Activated T-helper 17 cell treated with anti-CD3 and anti-CD28 coated beads, Interleukin-2, amount 50 U/mL, for 72 hours (primary cell): ENCODE measurements around the gene PLVAP. TPM values are rescaled to one million over a fixed set of nuclear protein-coding genes. Genes with fewer than 3 reads are reported as not detected.
"Not testable (repeated sequence)": the region's sequence is repeated elsewhere in the genome, so short reads cannot be mapped to it uniquely, and the experiment has no call there.

Experiments
- ATAC-seq: fragments of 150-1000 bp; cut with Tn5 transposase; replicated peaks from 2 replicates; pipeline ENCODE4 v1.10.0; 2021; ENCODE audit warnings: mild to moderate bottlenecking, moderate library complexity
- H3K27ac Mint-ChIP-seq: one replicate; pipeline ENCODE4 v1.8.0; 2022; ENCODE audit warnings: mixed read lengths
- H3K27me3 Mint-ChIP-seq: one replicate; pipeline ENCODE4 v1.8.0; 2022; ENCODE audit warnings: mixed read lengths
- H3K36me3 Mint-ChIP-seq: one replicate; pipeline ENCODE4 v1.8.0; 2022; ENCODE audit warnings: low read depth, mild to moderate bottlenecking, mixed read lengths
- H3K4me1 Mint-ChIP-seq: one replicate; pipeline ENCODE4 v1.8.0; 2022; ENCODE audit warnings: mixed read lengths
- H3K4me3 Mint-ChIP-seq: one replicate; pipeline ENCODE4 v1.8.0; 2022; ENCODE audit warnings: mild to moderate bottlenecking, mixed read lengths
- H3K9me3 Mint-ChIP-seq: one replicate; pipeline ENCODE4 v1.8.0; 2022; ENCODE audit warnings: mixed read lengths
- total RNA-seq, 2 donors: library from RNA; stranded (reverse); gene quantifications; one replicate each; pipeline ENCODE4 v1.2.3, GENCODE V29; 2022

The PLVAP gene
- total RNA-seq, 2 donors from 2014 or later, result 0.53 TPM; not detected in 1

GRCh38 chr19:17389957-17390664 is 13.0 kb upstream of the PLVAP start:
- no peak for ATAC-seq

GRCh38 chr19:17389288-17389687 is 12.1 kb upstream of the PLVAP start:
- no peak for ATAC-seq
- Mint-ChIP-seq H3K27me3 (no peaks in the 10 kb centered on the region), H3K9me3 (no peaks in the 10 kb centered on the region), H3K36me3 (no peaks in the 10 kb centered on the region), H3K4me3 (no peak overlapping the region), H3K27ac (no peak overlapping the region), H3K4me1 (peaks cover 4% of the 10 kb centered on the region)

More at GRCh38 chr19:17389957-17390664, 13.0 kb upstream of the PLVAP start:
- Mint-ChIP-seq H3K9me3 (no peaks in the 10 kb centered on the region), H3K27ac (no peak overlapping the region), H3K36me3 (peaks cover 4% of the 10 kb centered on the region), H3K27me3 (no peaks in the 10 kb centered on the region), H3K4me3 (peak overlapping the region; percentile 88), H3K4me1 (peaks cover 7% of the 10 kb centered on the region)

- Mint-ChIP-seq H3K27me3 (no peaks in the 10 kb centered on the region), H3K27ac (no peak overlapping the region), H3K4me3 (no peak overlapping the region), H3K4me1 (peaks cover 4% of the 10 kb centered on the region), H3K36me3 (no peaks in the 10 kb centered on the region), H3K9me3 (no peaks in the 10 kb centered on the region)
- ATAC-seq, result peak; percentile 43
These were observed 8.9 kb upstream of the PLVAP start for GRCh38 chr19:17385878-17386611.

GRCh38 chr19:17380426-17381138 is 3.4 kb upstream of the PLVAP start:
- Mint-ChIP-seq H3K36me3 (no peaks in the 10 kb centered on the region), H3K4me1 (no peaks in the 10 kb centered on the region), H3K27me3 (peaks cover 4% of the 10 kb centered on the region), H3K27ac (no peak overlapping the region), H3K4me3 (no peak overlapping the region), H3K9me3 (no peaks in the 10 kb centered on the region)
- no peak for ATAC-seq

DNA sequence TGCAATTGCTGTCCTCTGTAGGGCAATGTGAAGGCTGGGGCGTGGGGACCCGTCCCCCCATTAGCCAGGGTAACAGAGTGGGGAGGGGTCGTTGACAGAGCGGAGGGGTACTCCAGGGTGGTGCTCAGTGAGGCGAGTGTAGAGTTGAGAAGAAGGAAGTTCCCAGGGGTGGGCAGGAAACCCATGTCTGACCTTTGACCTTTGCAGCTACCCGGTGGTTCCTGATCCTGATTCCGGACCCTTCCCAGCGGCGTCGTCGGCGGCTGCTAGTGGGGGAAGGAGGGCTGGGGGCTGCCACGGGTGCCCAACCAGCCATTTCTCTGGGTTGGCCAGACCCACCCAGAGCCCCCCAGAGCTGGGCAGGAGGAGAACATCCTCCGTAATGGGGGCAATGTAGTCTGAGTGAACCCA is 2.1 kb upstream of the PLVAP start:
- no peaks in the 10 kb centered on the region for H3K36me3 Mint-ChIP-seq
- H3K4me1 Mint-ChIP-seq, result no peaks in the 10 kb centered on the region
- no peak for ATAC-seq
- no peak overlapping the region for H3K27ac Mint-ChIP-seq
- H3K27me3 Mint-ChIP-seq, result peaks cover 4% of the 10 kb centered on the region
- H3K9me3 Mint-ChIP-seq, result no peaks in the 10 kb centered on the region
- H3K4me3 Mint-ChIP-seq, result no peak overlapping the region

DNA sequence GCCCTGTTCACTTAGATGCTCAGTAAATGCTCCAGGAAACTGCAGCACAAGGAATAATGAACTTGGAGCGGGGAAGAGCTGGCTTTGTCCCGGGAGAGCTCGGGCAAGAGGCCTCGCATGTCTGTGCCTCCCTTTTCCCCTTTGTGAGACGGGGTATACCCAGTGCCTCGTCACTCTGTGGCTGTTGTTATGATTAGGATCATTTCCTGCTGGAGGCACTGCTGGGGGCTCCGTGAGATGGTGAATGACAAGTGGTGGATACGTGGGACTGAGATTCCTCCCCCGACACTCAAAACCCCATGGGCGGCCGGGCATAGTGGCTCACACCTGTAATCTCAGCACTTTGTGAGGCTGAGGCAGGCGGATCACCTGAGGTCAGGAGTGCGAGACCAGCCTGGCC is 1.1 kb upstream of the PLVAP start:
- no peak for ATAC-seq
- Mint-ChIP-seq H3K36me3 (no peaks in the 10 kb centered on the region), H3K9me3 (no peaks in the 10 kb centered on the region), H3K4me3 (no peak overlapping the region), H3K27me3 (peaks cover 4% of the 10 kb centered on the region), H3K27ac (no peak overlapping the region), H3K4me1 (no peaks in the 10 kb centered on the region)

DNA sequence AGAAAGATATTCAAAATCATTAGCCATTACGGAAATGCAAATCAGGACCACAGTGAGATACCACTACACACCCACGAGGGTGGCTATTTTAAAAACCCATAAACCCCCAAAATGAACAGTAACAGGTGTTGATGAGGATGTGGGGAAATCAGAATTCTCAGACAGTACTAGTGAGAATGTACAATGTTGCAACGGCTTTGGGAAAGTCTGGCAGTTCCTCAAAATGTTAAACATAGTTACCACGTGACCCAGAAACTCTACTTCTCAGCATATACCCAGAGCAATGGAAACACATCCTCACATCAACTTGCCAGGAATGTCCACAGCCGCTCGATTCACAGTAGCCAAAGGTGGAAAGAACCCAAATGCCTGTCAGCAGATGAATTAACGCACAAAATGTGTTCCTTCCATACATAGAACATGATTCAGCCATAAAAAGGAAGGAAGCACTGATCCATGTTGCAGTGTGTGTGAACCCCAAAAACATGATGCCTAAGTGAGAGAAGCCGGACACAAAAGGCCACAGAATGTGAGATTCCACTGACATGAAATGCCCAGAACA is 7.0 kb downstream of the PLVAP start:
- peaks cover 8% of the 10 kb centered on the region for H3K27me3 Mint-ChIP-seq
- H3K36me3 Mint-ChIP-seq, result no peaks in the 10 kb centered on the region
- H3K4me1 Mint-ChIP-seq, result no peaks in the 10 kb centered on the region
- H3K9me3 Mint-ChIP-seq, result no peaks in the 10 kb centered on the region
- no peak overlapping the region for H3K4me3 Mint-ChIP-seq
- H3K27ac Mint-ChIP-seq, result no peak overlapping the region
- ATAC-seq, result no peak

DNA sequence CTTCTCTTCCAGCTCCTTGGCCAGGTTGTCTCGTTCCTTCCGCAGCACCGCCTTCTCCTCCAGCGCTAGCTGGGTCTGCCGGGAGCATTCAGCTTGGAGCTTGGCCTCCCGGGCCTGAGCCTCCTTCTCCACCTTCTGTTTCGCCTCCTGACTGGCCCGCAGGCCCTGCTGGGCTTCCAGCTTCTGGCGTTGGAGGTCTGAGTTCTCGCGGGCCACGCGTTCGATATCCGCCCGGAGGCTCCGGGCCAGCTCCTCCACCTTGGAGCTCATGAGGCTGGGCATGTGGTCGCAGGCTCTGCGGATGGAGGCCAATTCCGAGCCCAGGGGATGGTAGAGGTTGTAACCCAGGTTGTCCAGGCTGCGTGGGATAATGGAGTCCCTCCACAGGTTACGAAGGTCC is 11.8 kb downstream of the PLVAP start:
- Mint-ChIP-seq H3K36me3 (no peaks in the 10 kb centered on the region), H3K4me1 (no peaks in the 10 kb centered on the region), H3K4me3 (no peak overlapping the region)

DNA sequence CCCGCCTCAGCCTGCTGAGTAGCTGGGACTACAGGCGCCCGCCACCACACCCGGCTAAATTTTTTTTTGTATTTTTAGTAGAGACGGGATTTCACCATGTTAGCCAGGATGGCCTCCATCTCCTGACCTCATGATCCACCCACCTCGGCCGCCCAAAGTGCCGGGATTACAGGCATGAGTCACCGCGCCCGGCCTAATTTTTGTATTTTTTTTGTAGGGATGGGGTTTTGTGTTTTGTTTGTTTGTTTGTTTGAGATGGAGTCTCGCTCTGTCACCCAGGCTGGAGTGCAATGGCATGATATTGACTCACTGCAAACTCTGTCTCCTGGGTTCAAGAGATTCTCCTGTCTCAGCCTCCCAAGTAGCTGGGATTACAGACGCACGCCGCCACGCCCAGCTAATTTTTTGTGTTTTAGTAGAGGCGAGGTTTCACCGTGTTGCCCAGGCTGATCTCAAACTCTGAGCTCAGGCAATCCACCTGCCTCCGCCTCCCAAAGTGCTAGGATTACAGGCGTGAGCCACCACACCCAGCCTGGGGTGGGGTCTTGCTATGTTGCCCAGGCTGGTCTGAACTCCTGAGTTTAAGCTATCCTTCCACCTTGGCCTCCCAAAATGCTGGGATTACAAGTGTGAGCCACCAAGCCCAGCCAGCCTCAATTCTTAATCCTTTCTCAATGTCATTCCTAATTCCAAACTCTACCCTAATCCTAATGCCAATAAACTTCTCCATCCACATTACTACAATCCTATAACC is 13.1 kb downstream of the PLVAP start:
- not testable (repeated sequence) for H3K4me1 Mint-ChIP-seq, H3K36me3 Mint-ChIP-seq, H3K4me3 Mint-ChIP-seq, H3K9me3 Mint-ChIP-seq, H3K27ac Mint-ChIP-seq, ATAC-seq, H3K27me3 Mint-ChIP-seq

More for the DNA sequence above, 11.8 kb downstream of the PLVAP start:
- Mint-ChIP-seq H3K27me3 (peaks cover 7% of the 10 kb centered on the region), H3K27ac (no peak overlapping the region), H3K9me3 (no peaks in the 10 kb centered on the region)
- ATAC-seq, result no peak

DNA sequence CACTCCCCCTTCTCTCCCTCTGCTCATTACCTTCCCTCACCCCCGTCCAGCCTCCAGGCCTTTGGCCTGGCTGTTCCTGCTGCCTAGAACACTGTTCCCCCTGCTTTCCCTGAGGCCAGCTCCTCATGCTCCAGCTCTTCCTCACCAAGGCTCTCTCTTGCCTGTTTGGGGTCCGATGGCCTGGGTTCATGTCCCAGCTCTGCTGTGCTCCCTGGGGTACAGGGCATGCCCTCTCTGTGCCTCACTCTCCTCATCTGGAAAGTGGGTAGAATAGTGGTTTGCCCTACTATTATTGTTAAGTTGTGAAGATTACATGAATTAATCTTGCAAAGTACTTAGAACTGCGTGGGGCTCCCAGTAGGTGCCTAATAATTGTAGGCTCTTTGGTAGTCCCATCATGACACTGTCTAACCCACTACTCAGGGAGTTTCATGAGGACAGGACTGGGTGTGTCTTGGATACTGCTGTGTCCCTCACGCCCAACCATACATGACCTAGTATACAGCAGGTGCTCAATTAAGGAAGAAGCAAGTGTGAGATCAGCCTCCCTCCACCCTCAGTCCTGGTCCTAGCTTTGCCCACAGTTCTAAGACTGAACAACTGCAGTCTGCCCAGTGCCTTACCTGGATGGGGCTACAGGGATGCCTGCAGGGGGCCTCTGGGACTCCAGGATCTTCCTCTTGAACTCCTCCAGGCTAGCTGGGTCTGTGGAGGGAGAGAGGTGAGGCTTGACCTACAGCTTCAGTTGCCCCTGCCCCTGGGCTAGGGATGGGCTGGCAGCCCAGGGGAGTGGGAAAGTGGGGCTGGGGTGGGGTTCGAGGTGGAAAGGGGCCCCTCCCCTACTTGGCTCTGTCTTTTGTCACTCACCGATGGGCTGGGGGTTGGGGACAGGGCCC is 17.0 kb downstream of the PLVAP start:
- Mint-ChIP-seq H3K4me3 (no peak overlapping the region), H3K9me3 (no peaks in the 10 kb centered on the region)

DNA sequence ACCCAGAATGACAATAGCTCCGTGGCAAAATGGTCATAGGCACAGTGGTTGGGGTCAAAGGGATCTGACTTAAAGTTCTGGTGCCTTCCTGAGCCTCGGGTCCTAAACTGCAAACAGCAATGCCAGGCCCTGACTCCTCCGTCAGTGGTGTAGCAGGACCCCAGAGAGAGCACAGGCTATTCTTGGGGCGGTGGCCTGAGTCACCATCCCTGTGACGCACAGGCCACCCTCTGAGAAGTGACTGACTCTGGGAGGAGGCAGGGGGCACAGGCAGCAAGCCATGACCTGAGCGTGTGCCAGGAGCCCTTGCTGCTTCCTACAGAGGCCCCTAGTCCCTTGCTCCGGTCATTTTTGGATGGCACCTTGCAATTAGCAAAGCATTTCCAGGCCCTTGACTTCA is 18.7 kb downstream of the PLVAP start:
- Mint-ChIP-seq H3K27ac (no peak overlapping the region), H3K4me3 (no peak overlapping the region), H3K4me1 (no peaks in the 10 kb centered on the region), H3K36me3 (no peaks in the 10 kb centered on the region), H3K27me3 (peaks cover 4% of the 10 kb centered on the region), H3K9me3 (no peaks in the 10 kb centered on the region)
- ATAC-seq, result no peak

More for the DNA sequence above, 17.0 kb downstream of the PLVAP start:
- no peaks in the 10 kb centered on the region for H3K27me3 Mint-ChIP-seq
- H3K27ac Mint-ChIP-seq, result no peak overlapping the region
- no peak for ATAC-seq
- no peaks in the 10 kb centered on the region for H3K4me1 Mint-ChIP-seq
- H3K36me3 Mint-ChIP-seq, result no peaks in the 10 kb centered on the region

DNA sequence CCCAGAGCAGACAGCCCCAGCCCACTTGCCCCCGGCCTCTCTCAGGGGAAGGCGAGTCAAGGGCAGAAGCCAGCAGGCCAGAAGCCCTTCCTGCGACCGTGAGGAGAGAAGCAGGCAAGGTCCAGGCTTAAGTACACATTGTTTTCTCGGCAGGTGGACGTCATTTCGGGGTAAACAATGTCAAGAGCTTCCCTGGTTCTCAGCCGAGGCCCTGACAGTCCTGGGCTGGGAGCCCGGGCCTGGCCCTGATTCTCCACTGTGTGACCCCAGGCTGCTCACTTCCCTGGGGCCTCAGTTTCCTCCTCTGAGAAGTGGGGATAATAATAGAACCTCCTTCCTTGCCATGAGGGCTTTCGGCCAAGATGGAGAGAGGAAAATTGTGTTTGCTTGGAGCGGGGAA is 19.4 kb downstream of the PLVAP start:
- H3K9me3 Mint-ChIP-seq, result no peaks in the 10 kb centered on the region
- H3K4me3 Mint-ChIP-seq, result no peak overlapping the region
- no peak overlapping the region for H3K27ac Mint-ChIP-seq
- H3K4me1 Mint-ChIP-seq, result no peaks in the 10 kb centered on the region
- H3K36me3 Mint-ChIP-seq, result no peaks in the 10 kb centered on the region
- H3K27me3 Mint-ChIP-seq, result peaks cover 8% of the 10 kb centered on the region
- no peak for ATAC-seq

GRCh38 chr19:17357078-17357666 is 20.0 kb downstream of the PLVAP start:
- H3K27me3 Mint-ChIP-seq, result peaks cover 8% of the 10 kb centered on the region
- ATAC-seq, result no peak
- no peaks in the 10 kb centered on the region for H3K4me1 Mint-ChIP-seq
- no peak overlapping the region for H3K4me3 Mint-ChIP-seq
- no peaks in the 10 kb centered on the region for H3K9me3 Mint-ChIP-seq
- H3K36me3 Mint-ChIP-seq, result no peaks in the 10 kb centered on the region
- no peak overlapping the region for H3K27ac Mint-ChIP-seq
